HepG2 (cell line): Measurements from ENCODE around the gene WNK4. TPM values are rescaled to one million over a fixed set of nuclear protein-coding genes. Genes with fewer than 3 reads are reported as not detected.

Source experiments
- ATAC-seq: fragments of 200-7000 bp; cut with Tn5 transposase; 3 replicates; pipeline ENCODE4 v1.9.1; 2020; ENCODE audit warnings: mild to moderate bottlenecking, moderate library complexity
- BruUV-seq: library from RNA; stranded (reverse); fragments of 400-500 nt; replicated peaks from 2 replicates; lab custom pipeline; 2021; lab: Mats Ljungman, UMichigan
- CTCF ChIA-PET: fragments of 300-600 bp; formaldehyde crosslinking; extraction: SDS; loops from one replicate; lab custom pipeline; 2021; ENCODE audit warnings: low total read pairs, inconsistent platforms, low intra/inter-chr PET ratio; lab: Yijun Ruan, JAX
- POLR2A ChIA-PET: fragments of 350-600 bp; sonication (Branson Sonifier 250); formaldehyde crosslinking; loops from one replicate; lab custom pipeline; 2020; ENCODE audit warnings: antibody characterized with exemption, inconsistent platforms; lab: Yijun Ruan, JAX
- DNase-seq: peaks from one replicate; pipeline ENCODE4 v3.0.0-alpha.2; 2015; ENCODE audit warnings: low spot score
- FAIRE-seq: peaks from 3 replicates; lab custom pipeline; 2011; peaks lifted over from hg19 to GRCh38; lab: Jason Lieb, UNC
- H2AFZ ChIP-seq: one replicate; pipeline ENCODE4 v1.6.1; 2011; ENCODE audit warnings: low read length, inconsistent platforms
- H3K27ac ChIP-seq: fragments of 300-600 bp; 3 replicates; pipeline ENCODE4 v1.8.0; 2011; ENCODE audit warnings: mixed run types, mild to moderate bottlenecking, mixed read lengths, low read length, inconsistent platforms; ENCODE audit not compliant: insufficient read depth; ENCODE audit errors: extremely low read length
- H3K27me3 ChIP-seq, 2 experiments: fragments of 200-600 bp in 1 of 2; 2 replicates in 1 of 2; 3 replicates in 1 of 2; pipeline versions ENCODE4 v1.6.0 to v1.8.0; 2011; ENCODE audit warnings: low read length in 2 of 2, mild to moderate bottlenecking in 2 of 2, moderate library complexity in 2 of 2, inconsistent platforms in 1 of 2; ENCODE audit not compliant: insufficient read depth in 2 of 2, control insufficient read depth in 1 of 2
- H3K36me3 ChIP-seq, 2 experiments: fragments of 200-600 bp in 1 of 2; replicated peaks in 1 of 2; 2 replicates in 1 of 2; 3 replicates in 1 of 2; pipeline versions ENCODE4 v1.5.1 to v1.8.0; 2011; ENCODE audit warnings: low read length in 2 of 2, inconsistent platforms in 1 of 2; ENCODE audit not compliant: insufficient read depth in 2 of 2, control insufficient read depth in 1 of 2
- H3K4me1 ChIP-seq: 2 replicates; pipeline ENCODE4 v1.5.1; 2012; ENCODE audit warnings: low read length, inconsistent platforms; ENCODE audit not compliant: insufficient read depth
- H3K4me2 ChIP-seq: 2 replicates; pipeline ENCODE4 v1.6.0; 2011; ENCODE audit warnings: low read depth, low read length, inconsistent platforms
- H3K4me3 ChIP-seq, 3 experiments: fragments of 200-600 bp in 1 of 3; sonication (generic), shearing (Covaris generic) in 1 of 3; replicated peaks in 1 of 3; 2 replicates each; pipeline ENCODE4 v1.5.1; 2011 to 2016; ENCODE audit warnings: low read length in 3 of 3, inconsistent platforms in 2 of 3, low read depth in 2 of 3, mild to moderate bottlenecking in 2 of 3, control low read depth in 1 of 3, mixed read lengths in 1 of 3; ENCODE audit not compliant: insufficient read depth in 1 of 3
- H3K79me2 ChIP-seq: one replicate; pipeline ENCODE4 v1.6.1; 2011; ENCODE audit warnings: low read length, inconsistent platforms; ENCODE audit not compliant: insufficient read depth
- H3K9ac ChIP-seq: 2 replicates; pipeline ENCODE4 v1.6.0; 2011; ENCODE audit warnings: mild to moderate bottlenecking, low read depth, low read length, inconsistent platforms; ENCODE audit not compliant: insufficient read depth
- H3K9me3 ChIP-seq: 2 replicates; pipeline ENCODE4 v1.5.1; 2012; ENCODE audit warnings: mild to moderate bottlenecking, low read length
- H4K20me1 ChIP-seq: 2 replicates; pipeline ENCODE4 v1.6.0; 2011; ENCODE audit warnings: inconsistent platforms, mild to moderate bottlenecking, low read length, moderate library complexity; ENCODE audit not compliant: insufficient read depth
- BCL6 ChIP-seq: IDR thresholded peaks from 2 replicates; pipeline ENCODE4 v1.6.1; 2016; ENCODE audit warnings: missing genetic modification reagents, missing compliant biosample characterization
- FOSL2 ChIP-seq: sonication (generic); formaldehyde crosslinking; IDR thresholded peaks from 2 replicates; pipeline ENCODE4 v1.4.0; 2020; ENCODE audit warnings: missing genetic modification reagents
- GZF1 ChIP-seq: sonication (generic); formaldehyde crosslinking; IDR thresholded peaks from 2 replicates; pipeline ENCODE4 v1.5.1; 2020; ENCODE audit warnings: mild to moderate bottlenecking, missing genetic modification reagents
- KDM5A ChIP-seq: fragments of 200-600 bp; sonication (generic); IDR thresholded peaks from 2 replicates; pipeline ENCODE4 v1.7.0; 2018; ENCODE audit warnings: antibody characterized with exemption, mild to moderate bottlenecking, low read length, borderline replicate concordance
- MIXL1 ChIP-seq: IDR thresholded peaks from 2 replicates; pipeline ENCODE4 v1.6.1; 2016
- MTA1 ChIP-seq: sonication (generic); formaldehyde crosslinking; IDR thresholded peaks from 2 replicates; pipeline ENCODE4 v1.4.0; 2020; ENCODE audit warnings: missing genetic modification reagents, mild to moderate bottlenecking, borderline replicate concordance
- POLR2G ChIP-seq: fragments of 200-400 bp; formaldehyde crosslinking; IDR thresholded peaks from 2 replicates; pipeline ENCODE4 v1.6.1; 2018; ENCODE audit warnings: mild to moderate bottlenecking, low read depth, low read length, moderate library complexity
- ZEB1 ChIP-seq: IDR thresholded peaks from 2 replicates; pipeline ENCODE4 v1.6.1; 2012; ENCODE audit warnings: mild to moderate bottlenecking, low read depth, inconsistent platforms; ENCODE audit not compliant: insufficient replicate concordance
- ZNF292 ChIP-seq: sonication (generic); formaldehyde crosslinking; IDR thresholded peaks from 2 replicates; pipeline ENCODE4 v1.8.1; 2022; ENCODE audit warnings: mild to moderate bottlenecking, low read depth, missing genetic modification reagents, borderline replicate concordance
- ZNF326 ChIP-seq: sonication (generic); formaldehyde crosslinking; IDR thresholded peaks from 2 replicates; pipeline ENCODE4 v1.4.0; 2020; ENCODE audit warnings: missing genetic modification reagents, borderline replicate concordance
- ZNF496 ChIP-seq: sonication (generic); formaldehyde crosslinking; IDR thresholded peaks from 2 replicates; pipeline ENCODE4 v1.8.1; 2023; ENCODE audit warnings: mild to moderate bottlenecking, moderate library complexity, missing genetic modification reagents; ENCODE audit not compliant: insufficient replicate concordance
- ZNF564 ChIP-seq: sonication (generic); formaldehyde crosslinking; IDR thresholded peaks from 2 replicates; pipeline ENCODE4 v1.8.1; 2023; ENCODE audit warnings: mild to moderate bottlenecking, missing genetic modification reagents
- ZNF83 ChIP-seq: sonication (generic); formaldehyde crosslinking; IDR thresholded peaks from 2 replicates; pipeline ENCODE4 v1.4.0; 2020; ENCODE audit warnings: missing genetic modification reagents, mild to moderate bottlenecking, borderline replicate concordance
- ZSCAN30 ChIP-seq: sonication (generic); formaldehyde crosslinking; IDR thresholded peaks from 2 replicates; pipeline ENCODE4 v1.5.0; 2020; ENCODE audit warnings: mild to moderate bottlenecking, missing genetic modification reagents
- WGBS: methylation state at CpG from one replicate; pipeline ENCODE4 v1.1.6; 2017; ENCODE audit warnings: low lambda C conversion rate; 5-methylcytosine and 5-hydroxymethylcytosine counted together
- in situ Hi-C: cut with HindIII; loops from 2 replicates; pipeline ENCODE4 v1.10.0; 2017; ENCODE audit warnings: low pct_unique_long_range_greater_than_20kb; ENCODE audit not compliant: extremely low pct_ligation_motif_present
- intact Hi-C: fragments of 100-400 bp; cut with micrococcal nuclease; formaldehyde crosslinking; loops from one replicate; pipeline ENCODE4 v1.10.0; 2022; ENCODE audit not compliant: unreplicated experiment
- polyA plus RNA-seq, 8 experiments: library from polyadenylated mRNA; depleted of rRNA in 3 of 8; stranded (reverse) in 7 of 8; unstranded in 1 of 8; fragments of >200 nt; fragmentation: Illumina TruSeq in 4 of 8; extraction: Trizol in 4 of 8; gene quantifications; 2 replicates each; pipeline versions ENCODE4 v1.2.1 to v1.2.3, GENCODE V29; 2011 to 2016; ENCODE audit warnings: low read depth in 4 of 8, missing spikeins in 1 of 8, mixed read lengths in 1 of 8; ENCODE audit not compliant: insufficient read depth in 1 of 8
- total RNA-seq, 5 experiments: library from RNA; depleted of rRNA; stranded (reverse); fragments of >200 nt; fragmentation: Illumina TruSeq; extraction: Trizol; gene quantifications; 2 replicates each; pipeline ENCODE4 v1.2.3, GENCODE V29; 2016; ENCODE audit warnings: low read depth in 1 of 5
- TF ChIP-seq, protein P1 (sequence below): sonication (generic); formaldehyde crosslinking; IDR thresholded peaks from 2 replicates; pipeline ENCODE4 v1.4.0; 2020; ENCODE audit warnings: missing genetic modification reagents
- TF ChIP-seq, protein P2 (sequence below): sonication (generic); formaldehyde crosslinking; IDR thresholded peaks from 2 replicates; pipeline ENCODE4 v1.4.0; 2020; ENCODE audit warnings: missing genetic modification reagents
- TF ChIP-seq, protein P3 (sequence below): sonication (generic); formaldehyde crosslinking; IDR thresholded peaks from 2 replicates; pipeline ENCODE4 v1.5.0; 2020; ENCODE audit warnings: mild to moderate bottlenecking, missing genetic modification reagents, borderline replicate concordance

Gene WNK4
- total and polyA plus RNA-seq, 2 of the 13 experiments (the other 11 are each of a cell fraction or from before 2014, with no cell fraction given) = 2.7 to 13.7 TPM

DNA sequence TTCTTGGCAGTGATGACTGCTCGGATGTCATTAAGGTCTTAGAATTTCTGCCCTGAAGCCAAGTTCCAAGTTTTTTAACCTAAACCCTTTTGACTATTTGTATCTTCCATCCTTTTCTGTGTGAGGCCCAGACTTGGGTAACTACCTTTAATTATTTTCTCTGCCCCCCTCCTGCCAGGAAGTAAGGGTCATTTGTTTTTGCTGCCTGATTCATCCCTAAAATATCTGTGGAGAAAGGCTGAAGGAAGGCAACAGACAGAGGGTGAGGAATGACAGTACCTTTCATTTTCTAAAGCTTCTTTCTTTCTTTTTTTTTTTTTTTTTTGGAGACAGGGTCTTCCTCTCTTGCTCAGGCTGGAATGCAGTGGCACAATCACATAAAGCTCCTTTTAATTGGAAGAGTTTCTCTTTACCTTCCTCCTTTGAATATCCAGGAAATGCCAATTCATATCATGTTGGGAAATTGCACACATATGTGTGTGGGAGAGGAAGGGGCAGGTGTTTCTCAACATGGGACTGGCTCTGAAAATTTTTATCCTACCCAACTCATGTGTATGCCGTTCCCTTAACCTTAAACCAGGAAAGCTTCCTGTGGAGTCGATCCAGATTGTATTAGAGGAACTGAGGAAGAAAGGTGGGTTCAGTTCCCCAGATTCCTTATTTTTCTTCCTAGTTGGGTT is 6.2 kb upstream of the WNK4 start:
- no peaks in the 10 kb centered on the region; a peak in 1 of 5 replicates for H3K27me3 ChIP-seq
- 67% methylated on average over 3 of the region's 3 CpGs for WGBS
- ChIA-PET POLR2A (interaction anchor here (0.9 to 3.4 kb wide), 22 partner anchors 8 to 196 kb away, joined by 3 to 53 read pairs (median 8); partner anchors contain the start of genes AOC3, BECN1, CNTD1 and COA3), CTCF (no interaction called here)
- no peaks in the 10 kb centered on the region for H3K9me3 ChIP-seq
- FAIRE-seq (no peak), DNase-seq (peak; percentile 49), ATAC-seq (no peak; the same call in 2 of the 3 replicates)
- peaks cover 4 to 18% of the 10 kb centered on the region in 2 experiments; a peak in 4 of 5 replicates for H3K36me3 ChIP-seq
- no TSS peak for BruUV-seq
- peaks cover 25% of the 10 kb centered on the region for H3K79me2 ChIP-seq
- H3K27ac ChIP-seq = peak overlapping the region; percentile 66
- H3K9ac ChIP-seq = peak overlapping the region; percentile 87
- no peak overlapping the region for H2AFZ ChIP-seq
- peaks cover 61% of the 10 kb centered on the region for H3K4me1 ChIP-seq
- in situ Hi-C loops = no loop called here
- intact Hi-C loops = no loop called here
- H4K20me1 ChIP-seq = no peaks in the 10 kb centered on the region
- peak overlapping the region; percentile 97 for H3K4me2 ChIP-seq
- H3K4me3 ChIP-seq = peak overlapping the region; percentile 74 to 96 (median 88)
- TF ChIP-seq, protein P1, sequence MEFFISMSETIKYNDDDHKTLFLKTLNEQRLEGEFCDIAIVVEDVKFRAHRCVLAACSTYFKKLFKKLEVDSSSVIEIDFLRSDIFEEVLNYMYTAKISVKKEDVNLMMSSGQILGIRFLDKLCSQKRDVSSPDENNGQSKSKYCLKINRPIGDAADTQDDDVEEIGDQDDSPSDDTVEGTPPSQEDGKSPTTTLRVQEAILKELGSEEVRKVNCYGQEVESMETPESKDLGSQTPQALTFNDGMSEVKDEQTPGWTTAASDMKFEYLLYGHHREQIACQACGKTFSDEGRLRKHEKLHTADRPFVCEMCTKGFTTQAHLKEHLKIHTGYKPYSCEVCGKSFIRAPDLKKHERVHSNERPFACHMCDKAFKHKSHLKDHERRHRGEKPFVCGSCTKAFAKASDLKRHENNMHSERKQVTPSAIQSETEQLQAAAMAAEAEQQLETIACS (CRISPR knock-in tag) = no peak
- TF ChIP-seq, protein P2, sequence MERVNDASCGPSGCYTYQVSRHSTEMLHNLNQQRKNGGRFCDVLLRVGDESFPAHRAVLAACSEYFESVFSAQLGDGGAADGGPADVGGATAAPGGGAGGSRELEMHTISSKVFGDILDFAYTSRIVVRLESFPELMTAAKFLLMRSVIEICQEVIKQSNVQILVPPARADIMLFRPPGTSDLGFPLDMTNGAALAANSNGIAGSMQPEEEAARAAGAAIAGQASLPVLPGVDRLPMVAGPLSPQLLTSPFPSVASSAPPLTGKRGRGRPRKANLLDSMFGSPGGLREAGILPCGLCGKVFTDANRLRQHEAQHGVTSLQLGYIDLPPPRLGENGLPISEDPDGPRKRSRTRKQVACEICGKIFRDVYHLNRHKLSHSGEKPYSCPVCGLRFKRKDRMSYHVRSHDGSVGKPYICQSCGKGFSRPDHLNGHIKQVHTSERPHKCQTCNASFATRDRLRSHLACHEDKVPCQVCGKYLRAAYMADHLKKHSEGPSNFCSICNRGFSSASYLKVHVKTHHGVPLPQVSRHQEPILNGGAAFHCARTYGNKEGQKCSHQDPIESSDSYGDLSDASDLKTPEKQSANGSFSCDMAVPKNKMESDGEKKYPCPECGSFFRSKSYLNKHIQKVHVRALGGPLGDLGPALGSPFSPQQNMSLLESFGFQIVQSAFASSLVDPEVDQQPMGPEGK (CRISPR knock-in tag) = 0 out of 2 replicates have a peak, but pooled peaks have one; percentile 15
- no peak for TF ChIP-seq ZNF292 (CRISPR knock-in tag)
- TF ChIP-seq MIXL1 = peak; percentile 28; the same call in 1 of the 2 replicates
- TF ChIP-seq ZNF496 (CRISPR knock-in tag) = no peak
- no peak for TF ChIP-seq ZNF564 (CRISPR knock-in tag)
- no peak for TF ChIP-seq BCL6 (CRISPR knock-in tag)
- TF ChIP-seq FOSL2 (CRISPR knock-in tag) = peak; percentile 72
- no peak for TF ChIP-seq ZNF326 (CRISPR knock-in tag)
- TF ChIP-seq ZEB1 = no peak
- no peak for TF ChIP-seq GZF1 (CRISPR knock-in tag)
- TF ChIP-seq MTA1 (CRISPR knock-in tag) = no peak
- no peak for TF ChIP-seq POLR2G
- no peak for TF ChIP-seq ZNF83
- no peak for TF ChIP-seq KDM5A
- TF ChIP-seq, protein P3, sequence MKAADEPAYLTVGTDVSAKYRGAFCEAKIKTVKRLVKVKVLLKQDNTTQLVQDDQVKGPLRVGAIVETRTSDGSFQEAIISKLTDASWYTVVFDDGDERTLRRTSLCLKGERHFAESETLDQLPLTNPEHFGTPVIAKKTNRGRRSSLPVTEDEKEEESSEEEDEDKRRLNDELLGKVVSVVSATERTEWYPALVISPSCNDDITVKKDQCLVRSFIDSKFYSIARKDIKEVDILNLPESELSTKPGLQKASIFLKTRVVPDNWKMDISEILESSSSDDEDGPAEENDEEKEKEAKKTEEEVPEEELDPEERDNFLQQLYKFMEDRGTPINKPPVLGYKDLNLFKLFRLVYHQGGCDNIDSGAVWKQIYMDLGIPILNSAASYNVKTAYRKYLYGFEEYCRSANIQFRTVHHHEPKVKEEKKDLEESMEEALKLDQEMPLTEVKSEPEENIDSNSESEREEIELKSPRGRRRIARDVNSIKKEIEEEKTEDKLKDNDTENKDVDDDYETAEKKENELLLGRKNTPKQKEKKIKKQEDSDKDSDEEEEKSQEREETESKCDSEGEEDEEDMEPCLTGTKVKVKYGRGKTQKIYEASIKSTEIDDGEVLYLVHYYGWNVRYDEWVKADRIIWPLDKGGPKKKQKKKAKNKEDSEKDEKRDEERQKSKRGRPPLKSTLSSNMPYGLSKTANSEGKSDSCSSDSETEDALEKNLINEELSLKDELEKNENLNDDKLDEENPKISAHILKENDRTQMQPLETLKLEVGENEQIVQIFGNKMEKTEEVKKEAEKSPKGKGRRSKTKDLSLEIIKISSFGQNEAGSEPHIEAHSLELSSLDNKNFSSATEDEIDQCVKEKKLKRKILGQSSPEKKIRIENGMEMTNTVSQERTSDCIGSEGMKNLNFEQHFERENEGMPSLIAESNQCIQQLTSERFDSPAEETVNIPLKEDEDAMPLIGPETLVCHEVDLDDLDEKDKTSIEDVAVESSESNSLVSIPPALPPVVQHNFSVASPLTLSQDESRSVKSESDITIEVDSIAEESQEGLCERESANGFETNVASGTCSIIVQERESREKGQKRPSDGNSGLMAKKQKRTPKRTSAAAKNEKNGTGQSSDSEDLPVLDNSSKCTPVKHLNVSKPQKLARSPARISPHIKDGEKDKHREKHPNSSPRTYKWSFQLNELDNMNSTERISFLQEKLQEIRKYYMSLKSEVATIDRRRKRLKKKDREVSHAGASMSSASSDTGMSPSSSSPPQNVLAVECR (CRISPR knock-in tag) = no peak
- TF ChIP-seq ZSCAN30 (CRISPR knock-in tag) = no peak
